Anterior cingulate cortex (tissue), 58 donors: ENCODE measurements around the gene MED13.
"Not testable (repeated sequence)": the region's sequence is repeated elsewhere in the genome, so short reads cannot be mapped to it uniquely, and the experiment has no call there.

Source experiments
- DNase-seq, 58 donors: peaks; one replicate each; lab custom pipeline; 2025; lab: John Stamatoyannopoulos, UW

The MED13 gene

DNA sequence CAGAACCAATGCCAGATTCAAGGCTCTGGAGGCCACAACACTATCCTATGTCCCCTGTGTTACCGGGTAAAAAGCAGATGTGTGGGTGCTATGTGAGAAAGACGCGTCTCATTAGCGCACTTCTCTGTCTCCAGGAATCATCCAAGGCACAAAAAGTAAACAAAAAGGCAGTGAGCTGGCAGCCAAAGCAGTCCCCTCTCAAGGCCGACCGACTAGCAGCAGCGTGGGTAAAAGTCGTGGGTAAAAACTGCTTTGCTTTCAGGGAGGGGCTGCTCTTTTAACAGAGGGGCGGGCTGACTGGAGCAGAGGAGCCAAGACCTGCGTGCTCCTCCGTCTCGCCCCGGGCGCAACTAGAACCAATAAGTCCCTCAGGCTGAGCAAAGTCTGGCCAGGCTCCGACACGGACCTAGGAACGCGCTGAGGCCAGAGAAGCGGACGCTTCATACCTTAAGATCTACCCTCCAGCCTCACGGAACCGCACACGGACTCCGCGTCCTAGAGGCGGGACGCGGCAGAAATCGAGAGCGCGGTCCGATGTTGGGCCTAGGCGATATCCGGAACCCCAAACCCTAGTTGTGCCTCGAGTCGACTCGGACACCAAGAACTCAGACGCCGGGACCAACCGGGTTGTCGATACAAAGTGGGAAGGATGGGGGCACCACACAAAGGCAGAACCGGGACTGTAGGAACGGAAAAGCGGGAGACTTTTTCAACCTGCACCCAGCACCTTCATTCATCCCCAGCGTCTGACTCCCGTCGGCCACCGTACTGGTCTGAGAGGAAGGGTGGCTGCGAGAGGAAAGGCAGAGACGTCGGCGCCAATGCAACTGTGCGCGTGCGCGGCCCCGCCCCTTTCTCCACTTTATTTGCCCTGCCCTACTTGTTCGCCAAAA is 137.6 kb downstream of the MED13 start, which contains the start of gene INTS2:
TSS of gene INTS2 (minus strand) at position 775 of the 893 bp plus-strand sequence. CDS start 1,338 bp downstream, outside the sequence.
- DNase-seq, result peak; percentile 20 to 97 (median 91)

DNA sequence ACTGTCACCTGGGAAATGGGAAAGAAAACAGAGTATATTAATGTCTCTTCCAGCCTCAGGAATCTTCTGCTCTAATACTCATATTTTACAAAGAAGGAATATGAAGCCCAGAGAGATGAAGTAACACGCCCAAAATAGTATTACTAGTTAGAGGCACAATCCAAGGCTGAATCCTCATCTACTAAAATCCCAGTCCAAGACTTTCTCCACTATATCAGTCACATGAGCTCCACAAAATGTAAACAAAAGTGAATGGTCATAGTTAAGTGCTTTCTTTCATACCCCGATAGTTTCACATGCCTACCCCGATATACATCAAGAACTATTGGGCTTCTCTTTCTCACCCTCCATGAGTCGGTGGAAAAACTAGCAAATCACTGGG is 138.3 kb downstream of the MED13 start:
- DNase-seq, result no peak

DNA sequence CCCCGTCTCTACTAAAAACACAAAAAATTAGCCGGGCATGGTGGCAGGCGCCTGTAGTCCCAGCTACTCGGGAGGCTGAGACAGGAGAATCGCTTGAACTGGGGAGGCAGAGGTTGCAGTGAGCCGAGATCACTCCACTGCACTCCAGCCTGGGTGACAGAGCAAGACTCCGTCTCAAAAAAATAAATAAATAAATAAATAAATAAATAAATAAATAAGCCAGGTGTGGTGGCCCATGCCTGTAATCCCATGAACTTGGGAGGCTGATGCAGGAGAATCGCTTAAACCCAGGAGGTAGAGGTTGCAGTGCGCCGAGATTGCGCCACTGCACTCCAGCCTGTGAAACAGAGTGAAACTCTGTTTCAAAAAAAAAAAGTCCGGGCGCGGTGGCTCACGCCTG is 149.9 kb downstream of the MED13 start:
- not testable (repeated sequence) for DNase-seq

DNA sequence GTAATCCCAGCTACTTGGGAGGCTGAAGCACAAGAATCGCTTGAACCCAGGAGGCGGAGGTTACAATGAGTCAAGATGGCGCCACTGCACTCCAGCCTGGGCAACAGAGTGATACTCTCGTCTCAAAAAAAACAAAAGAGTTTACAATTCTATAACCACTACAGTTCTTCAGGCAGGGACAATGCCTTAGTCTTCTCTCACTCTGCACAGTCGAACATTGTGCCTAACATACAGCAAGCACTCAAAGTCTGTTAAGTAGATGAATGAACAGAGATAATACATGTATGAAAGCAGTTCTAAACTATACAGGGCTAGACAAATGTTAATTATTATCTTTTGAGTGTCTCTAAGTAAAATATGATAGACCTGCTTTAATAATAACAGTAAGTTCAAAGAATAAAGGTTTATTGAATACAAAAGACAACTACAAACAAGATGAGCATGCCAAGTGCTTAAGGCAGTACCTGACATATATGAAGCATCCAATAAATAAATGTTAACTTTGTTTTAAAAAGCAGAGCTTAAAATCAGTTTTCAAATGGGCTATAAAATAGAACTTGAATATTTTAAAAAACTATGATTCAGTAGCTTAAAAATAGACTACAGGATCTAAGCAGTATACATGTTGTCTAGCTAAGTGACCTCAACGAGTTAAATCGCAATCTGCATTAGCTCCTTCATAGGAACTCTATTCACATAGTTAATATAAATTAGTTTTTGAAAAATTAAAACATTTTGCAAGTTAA is 156.6 kb downstream of the MED13 start:
- no peak for DNase-seq

DNA sequence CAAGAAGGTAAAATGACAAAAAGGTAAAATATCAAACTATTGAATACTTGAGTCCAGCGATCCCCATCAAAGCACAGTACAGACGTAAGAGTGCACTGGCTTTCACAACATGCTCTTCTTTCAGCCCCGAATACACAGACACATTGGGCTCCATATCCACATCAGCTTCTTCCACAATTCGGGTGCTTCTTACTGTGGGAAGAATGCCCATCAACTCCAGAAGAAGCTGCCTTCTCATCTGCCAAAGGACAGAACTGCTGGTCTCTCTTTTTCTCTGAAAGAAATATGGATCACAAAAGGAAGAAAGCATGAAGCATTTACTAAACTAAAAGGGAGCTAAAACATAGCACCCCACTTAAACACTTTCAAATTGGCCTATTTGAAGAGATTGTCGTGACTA is 157.7 kb downstream of the MED13 start:
- no peak for DNase-seq

DNA sequence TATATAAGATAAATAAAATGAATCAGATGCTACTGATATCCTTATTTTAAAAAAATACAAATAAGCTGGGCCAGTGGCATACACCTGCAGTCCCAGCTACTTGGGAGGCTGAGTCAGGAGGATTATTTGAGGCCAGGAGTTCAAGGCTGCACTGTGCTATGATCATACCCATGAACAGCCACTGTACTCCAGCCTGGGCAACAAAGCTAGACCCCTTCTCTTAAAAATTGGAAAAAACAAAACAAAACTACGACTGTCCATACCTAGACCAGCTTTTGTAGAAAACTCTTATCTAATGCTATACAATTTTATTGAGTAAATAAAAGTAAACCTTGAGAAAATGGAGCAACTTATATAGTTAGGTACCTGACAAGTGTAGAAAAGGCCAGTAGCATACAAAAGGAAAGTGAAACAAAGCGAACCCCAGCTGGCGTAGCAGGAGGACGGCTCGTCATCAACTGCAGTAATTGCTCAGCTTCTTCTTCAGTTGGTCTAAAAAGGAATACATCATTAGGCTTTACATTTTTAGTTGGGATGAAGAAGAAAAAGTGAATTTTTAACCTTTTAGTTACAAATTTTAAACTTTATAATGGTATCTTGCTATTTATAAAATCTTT is 160.9 kb downstream of the MED13 start:
- no peak for DNase-seq

DNA sequence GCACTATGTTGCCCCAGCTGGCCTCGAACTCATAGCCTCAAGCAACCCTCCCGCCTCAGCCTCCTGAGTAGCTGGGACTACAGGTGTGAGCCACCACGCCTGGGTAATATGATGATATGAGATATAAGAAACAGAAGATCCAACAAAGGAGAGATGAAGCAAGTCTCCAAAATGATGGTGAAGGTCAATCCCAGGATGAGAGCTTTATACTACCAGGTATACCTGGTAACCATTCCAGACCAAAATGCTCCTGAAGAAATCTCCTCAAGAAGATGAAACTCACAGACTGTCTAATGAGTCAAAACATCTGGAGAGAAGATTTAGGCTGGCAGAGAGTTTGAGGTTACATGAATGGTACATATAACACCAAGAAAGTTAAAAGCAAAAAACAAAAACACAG is 161.8 kb downstream of the MED13 start:
- DNase-seq, result no peak

DNA sequence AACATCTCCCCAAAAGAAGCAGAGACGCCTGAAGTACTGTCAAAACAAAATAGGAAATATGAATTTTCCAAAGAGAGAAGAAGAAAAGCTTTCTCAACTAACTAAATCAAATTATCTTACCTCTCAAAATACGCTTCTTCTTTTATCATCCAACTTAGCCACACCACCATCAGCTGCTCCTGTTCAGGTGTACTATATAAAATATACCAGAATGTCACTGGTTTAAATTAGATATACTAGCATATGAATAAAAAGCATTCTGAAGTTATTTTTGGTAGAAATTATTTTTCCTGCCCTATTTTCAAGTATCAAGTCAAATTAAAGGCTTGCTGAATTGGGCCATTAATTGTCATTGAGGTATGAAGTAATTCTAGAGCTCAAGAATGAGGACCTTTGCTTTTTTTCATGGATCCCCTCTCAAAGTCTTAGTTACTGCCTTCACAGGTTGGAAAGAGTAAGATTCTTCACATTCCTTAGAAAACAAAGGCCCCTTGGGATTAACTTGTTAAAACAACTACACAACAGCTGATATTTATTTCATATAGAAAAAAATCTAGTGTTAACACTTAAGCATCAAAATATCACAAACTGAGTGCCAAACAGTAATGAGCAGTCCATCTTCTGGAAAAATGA is 167.4 kb downstream of the MED13 start:
- no peak for DNase-seq

DNA sequence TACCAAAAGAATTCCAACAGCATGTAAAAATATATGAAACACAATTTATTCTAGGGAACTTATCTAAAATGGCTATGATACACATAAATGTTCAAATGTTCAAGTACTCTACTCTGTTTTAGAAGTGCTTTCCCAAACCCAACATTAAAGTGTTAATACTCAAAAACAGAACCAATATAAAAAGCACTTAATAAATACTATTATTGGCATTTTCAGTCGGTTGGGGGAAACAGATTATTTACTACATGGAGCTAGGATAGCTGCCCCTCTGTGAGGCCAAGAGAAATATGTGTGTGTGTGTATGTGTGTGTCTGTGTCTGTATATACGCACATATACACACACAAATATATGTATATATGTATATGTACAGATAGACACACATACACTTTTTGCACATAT is 169.7 kb downstream of the MED13 start:
- no peak for DNase-seq

DNA sequence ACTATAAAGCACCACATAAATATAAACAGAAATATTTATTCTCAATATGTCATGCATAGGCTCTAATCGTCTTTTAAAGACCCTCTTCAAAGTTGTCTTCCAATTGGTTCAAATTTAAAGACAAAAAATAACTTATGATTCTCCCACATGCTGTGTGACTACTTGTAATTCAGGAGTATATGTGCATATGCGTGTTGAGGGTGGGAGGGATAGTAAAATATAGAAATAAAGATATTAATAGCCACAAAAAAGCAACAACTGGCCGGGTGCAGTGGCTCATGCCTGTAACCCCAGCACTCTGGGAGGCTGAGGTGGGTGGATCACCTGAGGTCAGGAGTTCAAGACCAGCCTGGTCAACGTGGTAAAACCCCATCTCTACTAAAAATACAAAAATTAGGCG is 170.8 kb downstream of the MED13 start:
- DNase-seq, result not testable (repeated sequence)
